ENCODE measurements around the gene SNX30.

Gene SNX30

GRCh38 chr9:112891521-112891920 lies 141.0 kb downstream of the SNX30 start:
- H3K4me1 ChIP-seq (ENCODE audit: insufficient read depth, low read length), result no peaks in the 10 kb centered on the region
- H3K27me3 ChIP-seq (ENCODE audit: insufficient read depth, low read length, poor library complexity), result no peaks in the 10 kb centered on the region
- H3K27ac ChIP-seq (ENCODE audit: low read length), result no peak overlapping the region
- H3K36me3 ChIP-seq (ENCODE audit: insufficient read depth, low read length), result no peaks in the 10 kb centered on the region
- DNase-seq, result no peak
- TF ChIP-seq CTCF (IDR thresholded peaks at IDR 0.05; ENCODE audit: borderline replicate concordance, extremely low read depth, low read length, poor library complexity, severe bottlenecking) (no peak), EZH2 (IDR thresholded peaks at IDR 0.05; ENCODE audit: borderline replicate concordance, low read depth, low read length, severe bottlenecking) (no peak)
- H4K20me1 ChIP-seq (ENCODE audit: insufficient read depth, low read length), result no peaks in the 10 kb centered on the region
- no peak overlapping the region for H3K4me3 ChIP-seq (ENCODE audit: low read depth in 1 of 2, low read length in 2 of 2)
- H3K9me3 ChIP-seq (ENCODE audit: insufficient read depth, low read length, severe bottlenecking), result no peaks in the 10 kb centered on the region
- H3K4me2 ChIP-seq (ENCODE audit: insufficient read depth, low read length), result no peak overlapping the region
- no peak for ATAC-seq (ENCODE audit: insufficient read depth, low read depth)
- no peak overlapping the region for H2AFZ ChIP-seq (ENCODE audit: low read depth, low read length)
- no peaks in the 10 kb centered on the region for H3K79me2 ChIP-seq (ENCODE audit: insufficient read depth, low read length)
- H3K9ac ChIP-seq (ENCODE audit: low read depth, low read length), result no peak overlapping the region

- H3K4me2 ChIP-seq (ENCODE audit: insufficient read depth, low read length), result no peak overlapping the region
- DNase-seq (no peak), ATAC-seq (ENCODE audit: insufficient read depth, low read depth) (no peak)
- H2AFZ ChIP-seq (ENCODE audit: low read depth, low read length), result no peak overlapping the region
- H3K9ac ChIP-seq (ENCODE audit: low read depth, low read length), result no peak overlapping the region
- no peaks in the 10 kb centered on the region for H3K27me3 ChIP-seq (ENCODE audit: insufficient read depth, low read length, poor library complexity)
- H4K20me1 ChIP-seq (ENCODE audit: insufficient read depth, low read length), result no peaks in the 10 kb centered on the region
- no peak overlapping the region for H3K4me3 ChIP-seq (ENCODE audit: low read depth in 1 of 2, low read length in 2 of 2)
- no peaks in the 10 kb centered on the region for H3K4me1 ChIP-seq (ENCODE audit: insufficient read depth, low read length)
- no peaks in the 10 kb centered on the region for H3K79me2 ChIP-seq (ENCODE audit: insufficient read depth, low read length)
- TF ChIP-seq EZH2 (IDR thresholded peaks at IDR 0.05; ENCODE audit: borderline replicate concordance, low read depth, low read length, severe bottlenecking) (no peak), CTCF (IDR thresholded peaks at IDR 0.05; ENCODE audit: borderline replicate concordance, extremely low read depth, low read length, poor library complexity, severe bottlenecking) (no peak)
- no peaks in the 10 kb centered on the region for H3K9me3 ChIP-seq (ENCODE audit: insufficient read depth, low read length, severe bottlenecking)
- no peaks in the 10 kb centered on the region for H3K36me3 ChIP-seq (ENCODE audit: insufficient read depth, low read length)
- no peak overlapping the region for H3K27ac ChIP-seq (ENCODE audit: low read length)
Measured at GRCh38 chr9:112892981-112893380, 142.4 kb downstream of the SNX30 start.

- Histone ChIP-seq H4K20me1 (ENCODE audit: insufficient read depth, low read length) (no peaks in the 10 kb centered on the region), H3K4me3 (ENCODE audit: low read depth in 1 of 2, low read length in 2 of 2) (no peak overlapping the region), H3K4me1 (ENCODE audit: insufficient read depth, low read length) (no peaks in the 10 kb centered on the region), H3K4me2 (ENCODE audit: insufficient read depth, low read length) (no peak overlapping the region), H3K79me2 (ENCODE audit: insufficient read depth, low read length) (no peaks in the 10 kb centered on the region), H3K9me3 (ENCODE audit: insufficient read depth, low read length, severe bottlenecking) (no peaks in the 10 kb centered on the region), H3K9ac (ENCODE audit: low read depth, low read length) (no peak overlapping the region), H3K27ac (ENCODE audit: low read length) (no peak overlapping the region), H2AFZ (ENCODE audit: low read depth, low read length) (no peak overlapping the region), H3K27me3 (ENCODE audit: insufficient read depth, low read length, poor library complexity) (no peaks in the 10 kb centered on the region), H3K36me3 (ENCODE audit: insufficient read depth, low read length) (no peaks in the 10 kb centered on the region)
- DNase-seq (no peak), ATAC-seq (ENCODE audit: insufficient read depth, low read depth) (no peak)
- TF ChIP-seq CTCF (IDR thresholded peaks at IDR 0.05; ENCODE audit: borderline replicate concordance, extremely low read depth, low read length, poor library complexity, severe bottlenecking) (no peak), EZH2 (IDR thresholded peaks at IDR 0.05; ENCODE audit: borderline replicate concordance, low read depth, low read length, severe bottlenecking) (no peak)
Measured at GRCh38 chr9:112894041-112894440, 143.5 kb downstream of the SNX30 start.

- H3K79me2 ChIP-seq (ENCODE audit: insufficient read depth, low read length), result no peaks in the 10 kb centered on the region
- no peak overlapping the region for H3K27ac ChIP-seq (ENCODE audit: low read length)
- H4K20me1 ChIP-seq (ENCODE audit: insufficient read depth, low read length), result no peaks in the 10 kb centered on the region
- TF ChIP-seq CTCF (IDR thresholded peaks at IDR 0.05; ENCODE audit: borderline replicate concordance, extremely low read depth, low read length, poor library complexity, severe bottlenecking), result no peak
- TF ChIP-seq EZH2 (IDR thresholded peaks at IDR 0.05; ENCODE audit: borderline replicate concordance, low read depth, low read length, severe bottlenecking), result no peak
- no peaks in the 10 kb centered on the region for H3K36me3 ChIP-seq (ENCODE audit: insufficient read depth, low read length)
- no peak overlapping the region for H3K4me3 ChIP-seq (ENCODE audit: low read depth in 1 of 2, low read length in 2 of 2)
- DNase-seq (no peak), ATAC-seq (ENCODE audit: insufficient read depth, low read depth) (no peak)
- no peaks in the 10 kb centered on the region for H3K4me1 ChIP-seq (ENCODE audit: insufficient read depth, low read length)
- no peak overlapping the region for H3K4me2 ChIP-seq (ENCODE audit: insufficient read depth, low read length)
- H3K27me3 ChIP-seq (ENCODE audit: insufficient read depth, low read length, poor library complexity), result no peaks in the 10 kb centered on the region
- no peak overlapping the region for H2AFZ ChIP-seq (ENCODE audit: low read depth, low read length)
- no peak overlapping the region for H3K9ac ChIP-seq (ENCODE audit: low read depth, low read length)
- no peaks in the 10 kb centered on the region for H3K9me3 ChIP-seq (ENCODE audit: insufficient read depth, low read length, severe bottlenecking)
Measured at GRCh38 chr9:112894699-112895098, 144.1 kb downstream of the SNX30 start.
